Motor neuron (in vitro differentiated cells): ENCODE data around the gene NTN1. TPM values are rescaled to one million over a fixed set of nuclear protein-coding genes. Genes with fewer than 3 reads are reported as not detected.

Experiments used
- ATAC-seq, 8 experiments: fragments of 200-7000 bp; cut with Tn5 transposase; replicated peaks in 6 of 8; 2 replicates each; pipeline ENCODE4 v1.8.0; 2021; ENCODE audit warnings: mild to moderate bottlenecking in 8 of 8, moderate library complexity in 8 of 8
- H3K27ac ChIP-seq, 2 donors: fragments of 250-450 bp; sonication (Bioruptor Pico); 2 replicates each; pipeline ENCODE4 v1.9.0; 2021; ENCODE audit warnings: antibody characterized with exemption in 2 of 2, mild to moderate bottlenecking in 2 of 2, moderate library complexity in 1 of 2
- H3K4me1 ChIP-seq, 2 donors: fragments of 250-450 bp; sonication (Bioruptor Pico); replicated peaks in 1 of 2; 2 replicates each; pipeline ENCODE4 v1.6.1; 2021; ENCODE audit warnings: antibody characterized with exemption in 2 of 2, mild to moderate bottlenecking in 2 of 2, moderate library complexity in 1 of 2
- H3K4me3 ChIP-seq, 5 donors: fragments of 250-450 bp; sonication (Bioruptor Pico); 2 replicates each; pipeline ENCODE4 v1.9.0; 2021; ENCODE audit warnings: antibody characterized with exemption in 5 of 5, mild to moderate bottlenecking in 5 of 5, moderate library complexity in 4 of 5
- WGBS, 10 experiments: fragments of 450-650 bp; shearing (Covaris generic); methylation state at CpG; one replicate each; pipeline ENCODE4 v1.0.0; 2022; 5-methylcytosine and 5-hydroxymethylcytosine counted together
- in situ Hi-C, 9 experiments: fragments of 400-800 bp; cut with MboI; loops; one replicate each; pipeline ENCODE4 v1.15.0; 2021; ENCODE audit warnings: low sequenced_read_pairs in 9 of 9, low pct_unique_long_range_greater_than_20kb in 2 of 9; ENCODE audit not compliant: unreplicated experiment in 9 of 9
- total RNA-seq, 8 experiments: library from RNA; unstranded; fragments of 300-600 nt; gene quantifications; 2 replicates each; pipeline versions ENCODE4 v1.2.3 to v1.2.4, GENCODE V29; 2022

NTN1 gene
- total RNA-seq, 8 experiments from 2014 or later: 8.0 to 491 (median 16.4) TPM

DNA sequence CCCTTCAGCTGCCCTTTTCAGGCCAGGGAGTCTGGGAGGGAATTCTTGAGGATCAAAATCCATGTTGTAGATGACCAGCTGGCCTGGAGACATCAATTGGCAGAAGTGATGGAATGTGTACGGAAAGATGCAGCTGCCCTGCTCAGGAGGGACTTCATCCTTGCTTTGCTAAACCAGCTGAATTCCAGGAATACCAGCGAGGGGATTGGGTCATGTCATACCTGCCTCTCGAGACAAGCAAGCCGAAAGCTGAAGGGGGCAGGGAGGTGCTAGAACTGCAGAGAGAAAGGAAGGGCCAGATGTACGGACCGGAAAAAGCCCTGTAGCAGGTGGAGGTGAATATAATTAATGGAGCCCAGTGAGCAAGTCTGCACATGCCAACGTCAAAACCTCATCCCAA, 25.6 kb upstream of the NTN1 start:
- no peak overlapping the region for H3K4me3 ChIP-seq
- in situ Hi-C loops: loop anchor here in 7 of 9 experiments (10.0 to 25.0 kb wide), 3 partner anchors 91 to 542 kb away; no protein-coding TSS in a partner anchor
- no peak overlapping the region for H3K27ac ChIP-seq
- WGBS, 10 experiments: 39 to 100% (median 71%) methylated on average over 1 to 4 of the region's 7 CpGs; no CpG with 5 or more reads in 3 of the 10 experiments
- ATAC-seq: no peak
- H3K4me1 ChIP-seq: no peaks in the 10 kb centered on the region

GRCh38 chr17:8997994-8998628, 23.2 kb upstream of the NTN1 start:
- Histone ChIP-seq H3K4me3 (no peak overlapping the region), H3K27ac (no peak overlapping the region), H3K4me1 (peaks cover 0 to 6% of the 10 kb centered on the region in 2 donors)
- 0 to 33% (median 11%) methylated on average over 1 to 8 of the region's 9 CpGs; no CpG with 5 or more reads in 2 of the 10 experiments for WGBS, 10 experiments
- in situ Hi-C loops: loop anchor here in 7 of 9 experiments (10.0 to 25.0 kb wide), 3 partner anchors 93 to 539 kb away; no protein-coding TSS in a partner anchor
- peak in 3 of 8 experiments; percentile 72 to 76 (median 75) for ATAC-seq

DNA sequence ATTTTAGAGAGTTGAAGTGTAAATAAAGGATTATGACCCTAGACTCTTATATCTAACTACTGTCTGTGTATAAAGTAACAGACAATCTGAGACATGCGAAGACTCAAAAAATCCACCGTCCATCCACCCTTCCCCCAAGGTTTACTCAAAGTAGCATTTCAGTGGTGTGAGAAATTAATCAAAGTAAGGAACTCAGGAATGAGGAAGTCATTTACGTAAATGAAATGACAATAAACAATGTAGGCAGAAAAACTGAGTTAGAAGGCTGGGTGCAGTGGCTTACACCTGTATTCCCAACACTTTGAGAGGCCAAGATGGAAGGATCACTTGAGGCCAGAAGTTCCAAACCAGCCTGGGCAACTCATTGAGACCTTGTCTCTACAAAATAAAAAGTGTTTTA, 19.8 kb upstream of the NTN1 start:
- Histone ChIP-seq H3K4me3 (no peak overlapping the region), H3K27ac (no peak overlapping the region), H3K4me1 (peaks cover 0 to 17% of the 10 kb centered on the region in 2 donors)
- no peak for ATAC-seq
- 71 to 100% (median 92%) methylated on average over 1 to 3 of the region's 3 CpGs; no CpG with 5 or more reads in 1 of the 10 experiments for WGBS, 10 experiments
- in situ Hi-C loops: loop anchor here in 3 of 9 experiments (25.0 kb wide), 2 partner anchors 236 to 536 kb away; no protein-coding TSS in a partner anchor

DNA sequence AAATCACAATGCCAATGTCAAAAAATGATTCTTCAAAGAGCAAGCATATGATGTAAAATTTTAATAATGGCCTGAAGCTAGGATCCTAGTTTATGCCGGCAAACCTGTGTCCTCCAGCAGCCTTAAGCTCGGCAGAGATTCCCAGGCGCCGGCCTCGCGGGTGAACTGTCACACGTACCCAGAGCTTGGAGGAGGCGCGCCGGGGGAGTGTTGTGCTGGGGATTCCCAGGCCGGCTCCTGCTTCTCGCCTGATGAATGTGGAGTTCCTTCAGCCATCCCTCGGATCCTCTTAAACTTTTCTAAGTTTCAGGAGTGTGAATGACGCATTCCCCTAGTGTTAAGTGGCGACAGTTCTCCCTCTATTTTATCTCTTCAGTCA, 19.1 kb upstream of the NTN1 start:
- WGBS, 10 experiments: 15 to 75% (median 30%) methylated on average over 2 to 10 of the region's 15 CpGs; no CpG with 5 or more reads in 4 of the 10 experiments
- Histone ChIP-seq H3K4me1 (peaks cover 0 to 17% of the 10 kb centered on the region in 2 donors), H3K27ac (no peak overlapping the region), H3K4me3 (peak overlapping the region in 4 of 5 donors; percentile 44 to 62 (median 48))
- in situ Hi-C loops: loop anchor here in 3 of 9 experiments (25.0 kb wide), 2 partner anchors 235 to 535 kb away; no protein-coding TSS in a partner anchor
- ATAC-seq: peak in 2 of 8 experiments; percentile 6 to 8

- in situ Hi-C loops: loop anchor here in 3 of 9 experiments (25.0 kb wide), 2 partner anchors 235 to 535 kb away; no protein-coding TSS in a partner anchor
- H3K27ac ChIP-seq: peak overlapping the region in 1 of 2 donors; percentile 16
- peak; percentile 69 to 85 (median 76) for ATAC-seq
Measured at GRCh38 chr17:9002606-9003354, 18.5 kb upstream of the NTN1 start.

DNA sequence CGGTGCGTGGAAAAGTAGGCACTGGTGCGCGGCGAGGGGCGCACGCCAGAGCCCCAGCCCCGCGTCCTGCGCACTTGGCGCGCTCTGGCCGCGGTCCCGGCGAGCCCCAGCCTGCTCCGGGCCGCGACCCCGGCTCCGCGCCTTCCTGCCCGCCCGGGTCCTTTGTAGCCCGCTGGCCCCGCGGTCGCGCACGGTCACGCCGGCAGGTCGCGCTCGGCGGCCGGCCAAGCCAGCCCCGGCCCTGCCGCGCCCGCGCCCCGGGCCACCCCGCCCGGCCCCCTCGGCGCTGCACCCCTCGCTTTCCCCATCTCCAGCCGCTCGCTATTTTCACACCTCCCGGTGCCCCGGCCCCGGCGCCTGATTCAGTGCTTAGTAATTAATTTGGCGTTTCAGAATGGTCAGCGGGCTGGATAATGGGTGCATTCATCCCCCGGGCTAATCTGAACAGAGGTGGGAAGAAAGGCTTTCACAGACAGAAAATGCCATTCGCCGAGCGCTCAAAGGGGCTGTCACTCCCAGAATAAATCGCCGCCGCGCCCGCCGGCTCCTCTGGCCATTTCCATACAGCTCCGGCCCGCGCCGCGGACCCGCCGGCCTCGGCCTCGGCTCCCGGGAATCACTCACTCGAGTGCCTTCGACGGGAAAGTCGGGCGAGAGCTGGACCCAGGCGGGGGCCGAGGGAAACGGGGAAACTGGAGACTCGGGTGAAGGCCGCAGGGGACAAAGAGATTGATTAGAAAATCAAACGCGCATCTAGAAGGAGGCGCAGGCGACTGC, 17.8 kb upstream of the NTN1 start:
- in situ Hi-C loops: loop anchor here in 3 of 9 experiments (25.0 kb wide), 2 partner anchors 234 to 534 kb away; no protein-coding TSS in a partner anchor
- peaks cover 0 to 17% of the 10 kb centered on the region in 2 donors for H3K4me1 ChIP-seq
- WGBS, 10 experiments: 0 to 5% (median 2%) methylated on average over 6 to 17 of the region's 90 CpGs; no CpG with 5 or more reads in 7 of the 10 experiments
- H3K4me3 ChIP-seq: peak overlapping the region; percentile 44 to 62 (median 50)
- H3K27ac ChIP-seq: peak overlapping the region; percentile 3 to 65
- peak; percentile 60 to 72 (median 67) for ATAC-seq

More at GRCh38 chr17:9002606-9003354, 18.5 kb upstream of the NTN1 start:
- Histone ChIP-seq H3K4me1 (peaks cover 0 to 17% of the 10 kb centered on the region in 2 donors), H3K4me3 (peak overlapping the region; percentile 44 to 62 (median 50))
- WGBS, 10 experiments: 3 to 38% (median 14%) methylated on average over 1 to 13 of the region's 69 CpGs; no CpG with 5 or more reads in 5 of the 10 experiments

DNA sequence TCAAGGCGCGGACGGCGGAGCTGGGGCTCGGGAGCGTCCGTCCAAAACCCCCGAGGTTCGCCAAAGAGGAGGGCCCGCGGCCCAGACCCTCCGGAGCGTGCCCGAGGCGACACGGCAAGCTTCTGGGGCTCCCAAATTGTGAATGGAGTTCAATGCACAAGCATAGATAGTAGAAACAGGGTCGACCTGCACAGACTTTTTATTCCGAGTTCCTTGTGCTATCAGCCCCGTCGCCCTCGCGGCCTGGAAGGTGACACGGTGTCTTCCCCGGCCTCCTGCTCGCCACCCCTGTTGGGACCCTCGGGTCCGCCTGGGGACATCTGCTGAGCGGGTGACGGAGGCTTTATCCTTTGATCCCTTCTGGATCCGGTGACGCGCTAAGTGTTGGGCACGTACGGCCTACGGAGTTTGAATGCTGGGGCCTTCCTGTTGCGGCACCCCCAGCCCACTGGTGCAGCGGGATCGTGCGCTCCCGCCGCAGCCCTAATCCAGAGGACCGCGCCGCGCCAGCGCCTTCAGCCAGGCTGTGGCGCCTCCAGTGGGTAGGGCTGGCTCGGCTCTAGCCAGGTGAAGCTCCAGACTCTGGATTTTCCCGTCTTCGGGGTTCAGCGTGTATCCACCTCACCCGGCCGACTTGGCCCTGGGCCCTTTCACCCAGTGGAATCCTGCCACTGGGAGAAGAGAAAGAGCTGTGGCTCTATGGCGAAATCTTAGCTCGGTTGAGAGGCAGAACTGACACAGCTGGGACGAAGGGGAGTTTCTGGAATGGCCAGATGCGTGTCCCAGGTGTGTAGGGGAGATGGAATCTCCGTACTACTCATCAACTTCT, 17.0 kb upstream of the NTN1 start:
- Histone ChIP-seq H3K4me1 (peaks cover 0 to 17% of the 10 kb centered on the region in 2 donors), H3K27ac (peak overlapping the region; percentile 3 to 65), H3K4me3 (peak overlapping the region; percentile 44 to 62 (median 50))
- no peak for ATAC-seq
- in situ Hi-C loops: loop anchor here in 3 of 9 experiments (25.0 kb wide), 2 partner anchors 233 to 533 kb away; no protein-coding TSS in a partner anchor
- 33 to 100% (median 35%) methylated on average over 2 to 23 of the region's 58 CpGs; no CpG with 5 or more reads in 4 of the 10 experiments for WGBS, 10 experiments

- Histone ChIP-seq H3K4me3 (no peak overlapping the region), H3K27ac (no peak overlapping the region), H3K4me1 (peaks cover 0 to 17% of the 10 kb centered on the region in 2 donors)
- WGBS, 10 experiments: 62 to 100% (median 83%) methylated on average over 1 to 2 of the region's 6 CpGs; no CpG with 5 or more reads in 7 of the 10 experiments
- in situ Hi-C loops: loop anchor here in 3 of 9 experiments (25.0 kb wide), 2 partner anchors 232 to 532 kb away; no protein-coding TSS in a partner anchor
- no peak for ATAC-seq
Measured at GRCh38 chr17:9004961-9005285, 16.4 kb upstream of the NTN1 start.

DNA sequence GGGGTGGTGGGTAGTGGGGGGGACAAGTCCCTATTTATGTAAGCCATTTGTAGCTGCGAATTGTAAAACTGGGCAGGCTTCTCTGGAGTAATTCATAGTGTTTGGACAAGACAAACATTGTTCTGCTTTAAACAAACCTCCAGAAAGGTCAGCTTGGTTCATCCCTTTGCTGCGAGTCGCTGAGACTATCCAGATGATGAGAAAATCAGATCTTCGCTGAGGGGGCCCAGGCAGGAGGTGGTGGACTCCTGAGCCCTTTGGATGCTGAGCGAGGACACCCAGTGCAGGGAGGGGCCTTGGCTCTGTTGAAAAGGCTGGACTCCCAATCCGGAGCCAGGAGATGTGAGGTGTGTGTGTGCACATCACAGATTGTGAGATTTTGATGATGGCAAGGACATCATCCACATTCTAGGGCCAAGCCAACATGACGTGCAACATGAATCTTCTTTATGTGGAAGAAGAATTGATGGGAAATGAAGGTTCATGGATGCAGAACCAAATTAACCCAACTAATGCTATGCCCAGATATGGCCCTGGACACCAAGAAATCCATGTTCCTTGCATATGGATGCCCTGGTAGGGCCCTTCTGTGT, 15.0 kb upstream of the NTN1 start:
- Histone ChIP-seq H3K27ac (no peak overlapping the region), H3K4me3 (no peak overlapping the region), H3K4me1 (peaks cover 0 to 17% of the 10 kb centered on the region in 2 donors)
- ATAC-seq: peak in 1 of 8 experiments; percentile 2
- in situ Hi-C loops: loop anchor here in 3 of 9 experiments (25.0 kb wide), 2 partner anchors 231 to 531 kb away; no protein-coding TSS in a partner anchor
- 67 to 80% (median 67%) methylated on average over 1 to 3 of the region's 7 CpGs; no CpG with 5 or more reads in 7 of the 10 experiments for WGBS, 10 experiments

GRCh38 chr17:9007052-9007714, 14.1 kb upstream of the NTN1 start:
- H3K27ac ChIP-seq: no peak overlapping the region
- in situ Hi-C loops: loop anchor here in 3 of 9 experiments (25.0 kb wide), 2 partner anchors 230 to 530 kb away; no protein-coding TSS in a partner anchor
- no peak for ATAC-seq
- H3K4me1 ChIP-seq: peaks cover 0 to 17% of the 10 kb centered on the region in 2 donors
- WGBS, 10 experiments: 77 to 100% (median 94%) methylated on average over 1 to 2 of the region's 2 CpGs; no CpG with 5 or more reads in 2 of the 10 experiments
- no peak overlapping the region for H3K4me3 ChIP-seq
